Endothelial cell of umbilical vein (primary cell): Measurements from ENCODE around the gene SETD1A. TPM values are rescaled to one million over a fixed set of nuclear protein-coding genes. Genes with fewer than 3 reads are reported as not detected.

Experiments used
- BruUV-seq: library from RNA; stranded (reverse); fragments of 400-500 nt; replicated peaks from 2 replicates; lab custom pipeline; 2021; lab: Mats Ljungman, UMichigan
- CTCF ChIA-PET: fragments of 300-600, 350-600 bp; sonication (Branson Sonifier 250); formaldehyde crosslinking; loops from one replicate; lab custom pipeline; 2021; ENCODE audit warnings: antibody characterized with exemption, inconsistent platforms; lab: Charles Lee
- POLR2A ChIA-PET: fragments of 300-600, 350-600 bp; sonication (Branson Sonifier 250); formaldehyde crosslinking; loops from one replicate; lab custom pipeline; 2021; ENCODE audit warnings: antibody characterized with exemption, inconsistent platforms; lab: Charles Lee
- DNase-seq: peaks from one replicate; pipeline ENCODE4 v3.0.0-alpha.2; 2011; ENCODE audit warnings: low read depth, low spot score
- FAIRE-seq: peaks from 2 replicates; lab custom pipeline; 2011; peaks lifted over from hg19 to GRCh38; lab: Jason Lieb, UNC
- H2AFZ ChIP-seq: 2 replicates; pipeline ENCODE4 v1.6.0; 2012; ENCODE audit warnings: low read depth, low read length, control low read depth, inconsistent platforms
- H3K27ac ChIP-seq: 2 replicates; pipeline ENCODE4 v1.5.1; 2011; ENCODE audit warnings: low read depth, mild to moderate bottlenecking, control low read depth, low read length, moderate library complexity; ENCODE audit not compliant: insufficient read depth
- H3K27me3 ChIP-seq, 2 experiments: 2 replicates each; pipeline versions ENCODE4 v1.6.0 to v1.6.1; 2011; ENCODE audit warnings: low read length in 2 of 2, mixed read lengths in 1 of 2; ENCODE audit not compliant: control insufficient read depth in 2 of 2, insufficient read depth in 2 of 2
- H3K36me3 ChIP-seq, 2 experiments: 2 replicates in 1 of 2; 3 replicates in 1 of 2; pipeline ENCODE4 v1.5.1; 2011; ENCODE audit warnings: low read length in 2 of 2, mild to moderate bottlenecking in 1 of 2, moderate library complexity in 1 of 2; ENCODE audit not compliant: control insufficient read depth in 2 of 2, insufficient read depth in 2 of 2; ENCODE audit errors: extremely low read depth in 1 of 2
- H3K4me1 ChIP-seq: 3 replicates; pipeline ENCODE4 v1.5.1; 2011; ENCODE audit warnings: mild to moderate bottlenecking, low read length; ENCODE audit not compliant: control insufficient read depth, insufficient read depth; ENCODE audit errors: extremely low read depth
- H3K4me2 ChIP-seq: 2 replicates; pipeline ENCODE4 v1.6.1; 2011; ENCODE audit warnings: low read length, control low read depth, mixed read lengths; ENCODE audit not compliant: insufficient read depth
- H3K4me3 ChIP-seq, 3 experiments: fragments of 200-600 bp in 1 of 3; sonication (generic), shearing (Covaris generic) in 1 of 3; replicated peaks in 1 of 3; 2 replicates each; pipeline ENCODE4 v1.5.1; 2011 to 2016; ENCODE audit warnings: control low read depth in 3 of 3, low read length in 3 of 3, mild to moderate bottlenecking in 2 of 3, inconsistent platforms in 1 of 3, low read depth in 1 of 3, moderate library complexity in 1 of 3; ENCODE audit not compliant: insufficient read depth in 1 of 3
- H3K79me2 ChIP-seq: 2 replicates; pipeline ENCODE4 v1.6.0; 2012; ENCODE audit warnings: low read length, inconsistent platforms; ENCODE audit not compliant: control insufficient read depth, insufficient read depth
- H3K9ac ChIP-seq: replicated peaks from 2 replicates; pipeline ENCODE3; 2011; ENCODE audit warnings: low read length, control low read depth; ENCODE audit not compliant: insufficient read depth; ENCODE audit errors: extremely low read depth
- H3K9me1 ChIP-seq: replicated peaks from 3 replicates; pipeline ENCODE4 v1.6.0; 2011; ENCODE audit warnings: mild to moderate bottlenecking, low read length; ENCODE audit not compliant: control insufficient read depth, insufficient read depth; ENCODE audit errors: extremely low read depth
- H3K9me3 ChIP-seq: replicated peaks from 2 replicates; pipeline ENCODE4 v1.5.1; 2012; ENCODE audit warnings: low read length, inconsistent platforms; ENCODE audit not compliant: control insufficient read depth, insufficient read depth
- H4K20me1 ChIP-seq: replicated peaks from 2 replicates; pipeline ENCODE3; 2011; ENCODE audit warnings: mild to moderate bottlenecking, low read length; ENCODE audit not compliant: control insufficient read depth, insufficient read depth; ENCODE audit errors: extremely low read depth
- EZH2 ChIP-seq: IDR thresholded peaks from 2 replicates; pipeline ENCODE4 v1.6.1; 2012; ENCODE audit warnings: borderline replicate concordance, low read depth, mild to moderate bottlenecking, moderate library complexity, low read length, inconsistent platforms; ENCODE audit not compliant: severe bottlenecking
- FOS ChIP-seq: IDR thresholded peaks from 2 replicates; pipeline ENCODE4 v1.6.1; 2011; ENCODE audit warnings: mild to moderate bottlenecking, low read length, moderate library complexity, borderline replicate concordance; ENCODE audit not compliant: insufficient read depth
- GATA2 ChIP-seq: IDR thresholded peaks from 2 replicates; pipeline ENCODE4 v1.7.0; 2011; ENCODE audit warnings: low read depth, mild to moderate bottlenecking, moderate library complexity, mixed read lengths, low read length; ENCODE audit not compliant: insufficient read length, insufficient read depth
- JUN ChIP-seq: IDR thresholded peaks from 2 replicates; pipeline ENCODE4 v1.6.1; 2011; ENCODE audit warnings: borderline replicate concordance, low read depth; ENCODE audit not compliant: insufficient read length, insufficient read depth
- MYC ChIP-seq: IDR thresholded peaks from one replicate; pipeline ENCODE4 v1.6.1; 2011; ENCODE audit warnings: mild to moderate bottlenecking, low read depth, low read length
- POLR2A ChIP-seq: IDR thresholded peaks from 2 replicates; pipeline ENCODE4 v1.6.1; 2012; ENCODE audit warnings: low read depth, mild to moderate bottlenecking, control low read depth, low read length
- POLR2AphosphoS5 ChIP-seq: IDR thresholded peaks from 2 replicates; pipeline ENCODE4 v1.6.1; 2012; ENCODE audit warnings: low read depth, mild to moderate bottlenecking, control low read depth, low read length, moderate library complexity; ENCODE audit not compliant: insufficient read depth
- dilution Hi-C: fragments of 300-500 bp; cut with MboI; formaldehyde crosslinking; loops from one replicate; pipeline ENCODE4 v1.15.0; 2019; ENCODE audit warnings: low sequenced_read_pairs; ENCODE audit not compliant: extremely low pct_ligation_motif_present
- intact Hi-C: fragments of 100-400 bp; cut with micrococcal nuclease; formaldehyde crosslinking; loops from one replicate; pipeline ENCODE4 v1.10.0; 2022
- polyA plus RNA-seq, 4 experiments: library from polyadenylated mRNA; depleted of rRNA in 3 of 4; stranded (reverse) in 3 of 4; unstranded in 1 of 4; fragments of >200 nt; gene quantifications; 2 replicates each; pipeline versions ENCODE4 v1.2.1 to v1.2.3, GENCODE V29; 2011 to 2012; ENCODE audit warnings: missing spikeins in 1 of 4
- total RNA-seq: library from RNA; stranded (reverse); gene quantifications from 2 replicates; pipeline ENCODE4 v1.2.3, GENCODE V29; 2021
- TF ChIP-seq, protein P1 (sequence below): IDR thresholded peaks from 2 replicates; pipeline ENCODE4 v1.6.1; 2011; ENCODE audit not compliant: insufficient read depth, insufficient read length
- TF ChIP-seq, protein P2 (sequence below), 2 donors: IDR thresholded peaks; 1 replicate in 1 of 2; 2 replicates in 1 of 2; pipeline ENCODE4 v1.5.1; 2011; ENCODE audit warnings: low read length in 2 of 2, mild to moderate bottlenecking in 2 of 2, moderate library complexity in 2 of 2, control low read depth in 1 of 2, inconsistent platforms in 1 of 2, low read depth in 1 of 2; ENCODE audit not compliant: insufficient read depth in 1 of 2; ENCODE audit errors: extremely low read depth in 1 of 2

Gene SETD1A
- total and polyA plus RNA-seq, 2 donors (not counting 3 experiments of a cell fraction or from before 2014, with no cell fraction given), result 3.5 to 21.3 TPM

DNA sequence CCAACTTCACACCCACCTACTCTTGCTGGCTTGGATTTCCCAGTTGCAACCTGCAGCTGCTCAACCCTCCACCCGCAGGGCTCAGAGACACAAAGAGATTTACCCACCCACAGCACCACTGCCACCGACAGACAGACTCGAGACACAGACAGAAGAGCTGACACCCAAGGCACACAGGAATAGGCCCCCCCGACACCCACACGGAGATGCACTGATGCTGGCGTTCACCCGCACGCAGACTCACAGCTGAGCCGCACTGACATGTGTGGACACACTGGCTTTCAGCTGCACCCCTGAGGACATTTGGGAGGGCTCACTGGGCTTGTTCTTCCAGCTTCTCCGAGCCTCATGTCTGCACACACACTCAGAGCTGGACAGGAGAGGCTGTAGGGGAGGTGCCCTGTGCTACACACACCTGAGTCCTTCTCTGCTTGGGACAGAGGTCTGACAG is 44.7 kb downstream of the SETD1A start:
- Histone ChIP-seq H3K9me1 (no peaks in the 10 kb centered on the region), H3K9ac (no peak overlapping the region), H3K4me3 (no peak overlapping the region), H2AFZ (no peak overlapping the region), H3K79me2 (no peaks in the 10 kb centered on the region), H3K27me3 (peaks cover 0 to 2% of the 10 kb centered on the region in 2 experiments), H3K27ac (no peak overlapping the region), H3K4me2 (no peak overlapping the region), H3K36me3 (no peaks in the 10 kb centered on the region), H3K9me3 (no peaks in the 10 kb centered on the region), H3K4me1 (no peaks in the 10 kb centered on the region), H4K20me1 (no peaks in the 10 kb centered on the region)
- TF ChIP-seq MYC (no peak), FOS (no peak), JUN (no peak), GATA2 (no peak), POLR2A (no peak), POLR2AphosphoS5 (no peak), EZH2 (no peak)
- TF ChIP-seq, protein P1, sequence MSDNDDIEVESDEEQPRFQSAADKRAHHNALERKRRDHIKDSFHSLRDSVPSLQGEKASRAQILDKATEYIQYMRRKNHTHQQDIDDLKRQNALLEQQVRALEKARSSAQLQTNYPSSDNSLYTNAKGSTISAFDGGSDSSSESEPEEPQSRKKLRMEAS, result no peak
- TF ChIP-seq, protein P2, sequence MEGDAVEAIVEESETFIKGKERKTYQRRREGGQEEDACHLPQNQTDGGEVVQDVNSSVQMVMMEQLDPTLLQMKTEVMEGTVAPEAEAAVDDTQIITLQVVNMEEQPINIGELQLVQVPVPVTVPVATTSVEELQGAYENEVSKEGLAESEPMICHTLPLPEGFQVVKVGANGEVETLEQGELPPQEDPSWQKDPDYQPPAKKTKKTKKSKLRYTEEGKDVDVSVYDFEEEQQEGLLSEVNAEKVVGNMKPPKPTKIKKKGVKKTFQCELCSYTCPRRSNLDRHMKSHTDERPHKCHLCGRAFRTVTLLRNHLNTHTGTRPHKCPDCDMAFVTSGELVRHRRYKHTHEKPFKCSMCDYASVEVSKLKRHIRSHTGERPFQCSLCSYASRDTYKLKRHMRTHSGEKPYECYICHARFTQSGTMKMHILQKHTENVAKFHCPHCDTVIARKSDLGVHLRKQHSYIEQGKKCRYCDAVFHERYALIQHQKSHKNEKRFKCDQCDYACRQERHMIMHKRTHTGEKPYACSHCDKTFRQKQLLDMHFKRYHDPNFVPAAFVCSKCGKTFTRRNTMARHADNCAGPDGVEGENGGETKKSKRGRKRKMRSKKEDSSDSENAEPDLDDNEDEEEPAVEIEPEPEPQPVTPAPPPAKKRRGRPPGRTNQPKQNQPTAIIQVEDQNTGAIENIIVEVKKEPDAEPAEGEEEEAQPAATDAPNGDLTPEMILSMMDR (IDR thresholded peaks at IDR 0.05; ENCODE audit: extremely low read depth in 1 of 2, insufficient read depth in 1 of 2, low read depth in 1 of 2, low read length in 2 of 2), result no peak
- no TSS peak for BruUV-seq
- DNase-seq (no peak), FAIRE-seq (no peak)
- intact Hi-C loops, result no loop called here
- CTCF ChIA-PET, result interaction anchor here (1.1 to 1.4 kb wide), 2 partner anchors 17 to 18 kb away, joined by 3 read pairs; partner anchors contain the start of gene HSD3B7
- POLR2A ChIA-PET, result no interaction called here
- dilution Hi-C loops, result no loop called here
